HG02852 (cell line): ENCODE measurements around the gene AFTPH.
A peak's percentile ranks its signal among the peaks of the same experiment; 100 is the strongest.
"Not testable (repeated sequence)": the region's sequence is repeated elsewhere in the genome, so short reads cannot be mapped to it uniquely, and the experiment has no call there.

Source experiments
- ATAC-seq: cut with Tn5 transposase; IDR thresholded peaks from one replicate; pipeline ENCODE4 v1.9.1; 2021; ENCODE audit warnings: mild to moderate bottlenecking, moderate library complexity; ENCODE audit not compliant: unreplicated experiment

AFTPH gene

DNA sequence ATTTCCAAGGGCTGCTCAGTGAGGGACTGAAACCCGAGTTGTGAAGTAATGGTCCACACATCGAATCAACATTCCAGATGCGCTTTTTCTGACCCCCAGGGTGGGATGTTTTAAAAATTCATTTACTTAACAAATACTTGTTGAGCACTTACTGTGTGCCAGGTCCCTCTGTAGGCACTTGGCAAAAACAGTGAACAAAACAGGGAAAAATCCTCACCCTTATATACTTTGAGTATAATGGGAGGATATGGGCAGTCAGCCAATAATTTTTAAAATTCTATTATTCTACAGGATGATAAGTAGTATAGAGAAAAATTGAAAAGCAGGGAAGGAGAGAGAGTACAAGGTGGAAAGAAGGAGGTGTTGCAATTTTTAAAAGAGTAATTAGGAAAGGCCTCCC is 31.3 kb upstream of the AFTPH start:
- ATAC-seq, result no peak

DNA sequence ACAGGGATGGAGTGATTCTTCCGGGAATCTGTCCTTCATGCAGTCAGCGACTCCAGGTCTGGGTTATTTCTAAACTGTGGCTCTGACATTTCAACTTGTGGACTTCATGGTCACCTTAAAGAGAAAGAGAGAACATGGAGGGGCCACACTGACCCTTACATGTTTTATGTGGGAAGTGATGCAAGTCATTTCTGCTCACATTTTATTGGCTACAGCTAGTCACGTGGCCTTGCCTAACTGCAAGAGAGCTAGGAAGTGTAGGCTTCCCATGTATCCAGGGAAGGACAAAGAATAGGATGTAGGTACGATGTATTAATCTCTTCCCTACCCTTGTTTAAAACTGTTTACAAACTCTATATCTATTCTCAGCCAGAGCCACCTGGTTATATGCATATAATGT is 30.3 kb upstream of the AFTPH start:
- no peak for ATAC-seq

DNA sequence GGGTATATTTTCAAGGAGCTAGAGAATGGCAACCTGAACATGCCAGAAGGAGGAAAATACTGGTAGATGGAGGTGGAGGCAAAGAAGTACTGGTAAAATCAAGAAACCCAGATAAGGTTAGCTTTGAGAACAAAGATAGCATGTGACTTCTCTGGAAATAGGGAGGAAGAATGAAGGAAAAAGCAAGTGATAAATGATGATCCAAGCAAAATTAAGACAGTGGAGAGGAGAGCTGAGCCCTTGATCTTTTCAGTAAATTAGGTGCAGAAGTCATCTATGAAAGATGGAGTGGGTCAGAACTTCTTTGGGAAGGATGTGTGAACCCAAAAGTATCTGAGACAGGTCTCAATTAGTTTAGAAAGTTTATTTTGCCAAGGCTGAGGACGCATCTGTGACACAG is 25.7 kb upstream of the AFTPH start:
- ATAC-seq, result no peak

DNA sequence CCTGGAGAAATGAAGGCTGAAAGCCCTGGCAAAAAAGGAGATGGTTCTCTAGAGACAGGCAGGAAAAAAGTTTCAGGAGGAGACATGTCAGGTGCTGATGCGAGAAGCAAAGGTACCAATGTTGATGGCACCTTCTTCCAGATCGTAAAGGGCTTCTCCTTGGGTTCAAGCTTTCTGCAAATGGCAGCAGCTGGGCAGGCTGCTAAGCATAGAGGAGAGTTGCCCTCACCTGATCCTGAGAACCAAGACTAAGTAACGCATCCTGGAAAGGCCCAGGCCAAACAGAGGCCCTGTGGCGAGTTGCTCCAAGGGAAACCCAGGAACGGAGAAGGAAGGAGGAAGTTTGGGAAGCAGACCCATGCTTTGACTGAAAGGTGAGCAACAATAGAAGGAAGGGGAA is 23.6 kb upstream of the AFTPH start:
- no peak for ATAC-seq

DNA sequence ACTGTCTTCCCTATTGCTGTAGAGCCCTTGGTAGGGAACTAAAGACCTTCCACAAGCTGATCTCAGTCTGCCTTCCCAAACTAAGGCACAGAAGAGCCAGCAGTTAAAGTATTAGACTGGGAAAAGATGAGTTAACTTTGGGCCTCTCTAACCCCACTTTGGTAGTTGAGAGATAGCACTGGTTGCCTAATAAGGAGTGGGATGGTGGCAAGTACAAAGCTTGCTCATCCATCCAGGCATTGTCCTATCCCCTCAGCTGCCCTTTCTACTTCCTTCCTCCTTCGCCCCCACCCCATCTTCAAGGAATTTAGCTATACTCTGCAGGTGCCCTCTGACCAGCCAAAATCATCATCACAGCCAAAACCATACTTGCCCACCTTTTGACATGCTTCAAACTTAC is 22.2 kb upstream of the AFTPH start:
- ATAC-seq, result no peak

DNA sequence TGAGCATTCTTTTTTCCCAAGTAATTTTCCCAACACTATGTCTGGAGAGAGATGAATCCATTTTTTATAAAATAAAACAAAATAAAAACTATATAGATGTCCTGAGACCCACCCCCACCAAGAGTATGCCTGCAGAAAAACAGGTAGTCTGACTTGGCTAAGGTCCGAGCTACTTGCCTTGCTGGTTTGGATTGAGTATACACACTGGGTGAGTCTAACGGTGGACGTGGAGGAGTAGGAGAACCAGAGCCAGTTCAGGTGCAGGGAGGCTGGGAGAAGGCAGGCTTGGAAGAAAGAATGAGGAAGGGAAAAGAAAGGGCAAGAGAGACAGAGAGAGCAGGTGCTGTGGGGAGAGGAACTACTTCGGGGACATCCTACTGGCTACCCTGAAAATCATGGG is 21.3 kb upstream of the AFTPH start:
- ATAC-seq, result no peak

DNA sequence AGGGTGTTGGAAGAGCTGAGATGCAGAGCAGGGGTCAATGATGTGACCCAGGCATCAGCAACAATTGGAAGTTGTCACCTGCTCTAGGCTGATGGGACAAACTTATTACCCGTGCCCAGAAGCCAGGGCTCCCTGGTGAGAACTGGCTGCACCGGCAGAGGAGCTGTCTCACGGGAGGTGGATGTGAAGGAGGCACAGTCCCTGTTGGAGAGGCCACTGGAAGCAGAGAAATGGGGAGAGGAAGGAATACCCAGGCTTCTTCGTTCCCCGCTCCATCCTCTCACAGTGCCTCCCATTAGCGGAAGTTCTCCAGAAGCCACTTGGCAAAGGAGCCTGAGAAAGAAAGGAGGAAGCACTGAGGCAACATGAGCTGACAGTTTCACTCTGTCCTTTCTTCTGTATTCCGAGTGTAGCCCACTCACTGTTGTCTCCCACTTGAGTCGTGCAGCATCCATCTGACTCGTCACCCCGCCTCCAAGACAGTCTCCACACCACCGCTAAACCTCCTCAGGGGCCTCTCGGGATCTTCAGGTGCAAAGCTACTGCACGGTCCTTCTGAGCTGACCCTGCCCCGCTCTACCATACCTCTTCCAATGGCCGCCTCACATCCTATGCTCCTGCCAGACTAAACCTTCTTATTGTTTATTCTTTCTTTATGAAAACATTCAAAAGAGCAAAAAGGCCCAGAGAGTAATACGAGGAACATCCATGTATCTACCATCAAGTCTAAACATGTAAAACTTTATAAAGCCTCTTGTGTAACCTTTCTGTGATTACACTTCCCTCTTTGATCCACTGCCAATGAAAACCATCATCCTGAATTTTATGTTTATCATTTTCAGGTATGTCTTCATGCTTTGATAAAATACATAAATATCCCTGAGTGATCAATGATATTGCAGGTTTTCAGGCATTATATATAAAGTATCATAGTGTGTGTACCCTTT is 19.1 kb upstream of the AFTPH start:
- ATAC-seq, result no peak

DNA sequence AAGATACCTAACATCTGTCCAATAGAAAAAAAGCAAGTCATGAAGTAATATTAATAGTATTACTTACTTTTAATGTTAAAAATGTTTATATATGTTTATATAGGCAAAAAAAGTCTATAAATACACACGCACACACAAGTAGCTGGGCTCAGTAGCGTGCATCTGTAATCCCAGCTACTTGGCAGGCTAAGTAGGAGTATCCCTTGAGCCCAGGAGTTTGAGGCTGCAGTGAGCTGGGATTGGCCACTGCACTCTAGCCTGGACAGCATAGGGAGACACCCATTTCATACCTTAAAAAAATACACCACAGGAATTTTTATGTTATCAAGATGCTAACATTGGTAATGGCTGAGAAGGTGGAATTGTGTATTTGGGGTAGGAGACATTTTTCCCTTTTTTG is 17.4 kb upstream of the AFTPH start:
- ATAC-seq, result no peak

DNA sequence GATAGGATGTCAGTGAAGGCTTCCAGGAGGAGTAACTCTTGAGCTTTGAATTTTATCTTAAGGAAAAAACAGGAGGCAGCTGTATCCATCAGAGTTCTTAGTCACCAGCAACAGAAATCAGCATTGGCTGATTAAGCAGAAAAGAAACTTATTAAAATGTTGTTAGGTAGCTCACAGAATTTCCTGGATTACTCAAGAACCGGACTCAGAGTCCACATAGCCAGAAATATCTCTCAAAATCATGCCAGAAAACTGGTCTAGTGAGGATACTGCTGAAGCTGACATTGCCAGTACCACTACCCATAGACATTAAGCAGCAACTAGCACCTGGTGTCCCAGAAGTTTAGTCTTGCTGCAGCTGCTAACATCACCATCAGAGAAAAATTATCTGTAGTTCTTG is 10.1 kb upstream of the AFTPH start:
- ATAC-seq, result no peak

DNA sequence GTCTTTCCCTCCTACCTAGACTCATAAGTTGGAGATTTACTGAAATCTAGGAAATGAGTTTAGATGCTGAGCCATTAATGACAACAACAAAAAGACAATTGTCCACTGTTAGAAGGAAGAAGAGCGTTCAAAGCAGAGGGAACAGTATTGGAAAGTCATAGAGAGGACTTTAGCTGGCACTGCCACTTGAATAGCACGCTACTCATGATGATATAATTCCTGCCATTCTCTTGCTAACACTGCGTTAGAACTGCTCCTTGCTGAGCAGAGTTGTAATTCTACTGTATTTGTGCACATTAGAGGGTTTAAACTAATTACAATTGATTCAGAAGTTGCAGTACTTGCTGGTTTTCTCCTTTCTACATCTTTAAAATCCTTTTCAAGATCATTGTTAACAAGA is 9.0 kb upstream of the AFTPH start:
- ATAC-seq, result no peak

DNA sequence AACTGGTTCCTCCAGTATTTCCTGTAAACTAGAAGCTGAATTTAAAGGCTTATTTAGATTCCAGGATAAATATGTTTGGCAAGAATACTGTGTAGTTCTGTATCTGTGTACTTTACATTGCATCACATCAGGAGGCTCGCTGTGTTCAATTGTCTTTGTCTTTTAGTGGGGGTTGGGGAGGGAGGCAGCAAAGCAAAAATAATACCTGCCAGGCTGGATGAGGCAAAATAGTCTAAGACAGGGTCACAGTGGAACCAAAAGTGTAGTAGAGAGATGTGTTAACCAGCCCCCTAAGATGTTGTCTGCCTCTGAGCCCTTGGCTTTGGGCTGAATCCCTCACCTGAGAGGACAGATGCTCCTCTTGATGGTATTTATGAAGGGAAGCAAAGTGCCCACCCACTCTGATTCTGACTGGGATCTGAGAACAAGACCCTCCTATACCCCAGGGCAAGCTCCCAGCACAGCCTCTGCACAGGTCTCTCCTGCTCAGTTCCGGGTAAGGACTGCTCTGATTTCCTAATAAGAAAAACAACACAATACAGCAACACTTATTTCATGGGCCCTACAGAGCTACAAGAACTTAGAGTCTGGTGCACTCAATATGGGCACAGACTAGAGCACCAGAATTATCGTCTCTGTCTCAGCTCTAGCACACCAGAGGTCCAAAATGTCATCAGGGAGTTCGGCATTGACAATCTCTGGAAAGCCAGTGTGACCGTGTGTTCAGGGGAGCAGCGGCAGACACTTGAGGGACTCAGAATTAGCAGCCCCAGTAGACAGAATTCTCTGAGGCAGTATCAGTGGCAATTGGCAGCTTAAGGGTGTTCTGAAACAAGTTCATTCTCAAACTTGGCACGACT is 7.2 kb upstream of the AFTPH start:
- ATAC-seq, result no peak

DNA sequence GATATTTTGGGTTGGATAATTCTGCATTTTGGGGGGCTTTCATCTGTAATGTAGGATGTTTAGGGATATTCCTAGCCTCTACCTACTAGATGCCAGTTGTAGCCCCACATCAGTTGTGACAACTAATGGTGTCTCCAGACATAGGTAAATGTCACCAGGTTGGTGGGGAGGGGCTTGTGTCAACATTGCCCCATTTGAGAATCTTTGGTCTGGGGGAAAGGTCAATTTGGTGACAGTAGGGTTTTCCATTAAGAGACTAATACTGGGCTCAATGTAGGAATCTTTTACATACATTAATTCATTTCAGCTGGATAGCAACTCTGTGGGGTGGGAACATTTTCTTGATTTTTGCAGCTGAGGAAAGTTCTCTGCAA is 6.6 kb upstream of the AFTPH start:
- no peak for ATAC-seq

DNA sequence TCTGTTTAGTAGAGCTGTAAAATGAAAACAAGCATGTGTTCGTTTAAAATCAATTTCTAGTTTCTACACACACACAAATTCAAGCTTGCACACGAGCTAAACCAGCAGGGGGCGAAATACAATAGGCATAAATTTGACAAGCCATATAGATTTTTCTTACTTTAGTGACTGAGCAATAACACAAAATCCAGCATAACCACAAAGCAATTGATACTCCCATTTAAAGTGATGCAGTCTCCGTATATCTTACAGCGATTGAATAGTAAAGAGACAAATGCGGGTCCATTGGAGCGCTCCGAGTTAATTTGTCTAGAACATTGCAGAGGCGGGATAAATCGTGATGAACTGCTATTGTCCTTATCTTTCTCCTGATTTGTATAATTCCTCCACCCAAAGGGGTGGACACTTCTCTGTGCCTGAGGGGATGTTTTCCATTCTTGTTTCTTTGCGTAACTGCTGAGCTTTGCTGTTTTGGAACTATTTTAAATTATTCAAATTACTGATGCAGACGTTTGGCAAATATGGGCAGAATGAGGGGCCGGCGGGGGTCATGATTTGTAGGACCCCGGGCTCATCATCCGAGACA is 1.2 kb upstream of the AFTPH start:
- no peak for ATAC-seq

DNA sequence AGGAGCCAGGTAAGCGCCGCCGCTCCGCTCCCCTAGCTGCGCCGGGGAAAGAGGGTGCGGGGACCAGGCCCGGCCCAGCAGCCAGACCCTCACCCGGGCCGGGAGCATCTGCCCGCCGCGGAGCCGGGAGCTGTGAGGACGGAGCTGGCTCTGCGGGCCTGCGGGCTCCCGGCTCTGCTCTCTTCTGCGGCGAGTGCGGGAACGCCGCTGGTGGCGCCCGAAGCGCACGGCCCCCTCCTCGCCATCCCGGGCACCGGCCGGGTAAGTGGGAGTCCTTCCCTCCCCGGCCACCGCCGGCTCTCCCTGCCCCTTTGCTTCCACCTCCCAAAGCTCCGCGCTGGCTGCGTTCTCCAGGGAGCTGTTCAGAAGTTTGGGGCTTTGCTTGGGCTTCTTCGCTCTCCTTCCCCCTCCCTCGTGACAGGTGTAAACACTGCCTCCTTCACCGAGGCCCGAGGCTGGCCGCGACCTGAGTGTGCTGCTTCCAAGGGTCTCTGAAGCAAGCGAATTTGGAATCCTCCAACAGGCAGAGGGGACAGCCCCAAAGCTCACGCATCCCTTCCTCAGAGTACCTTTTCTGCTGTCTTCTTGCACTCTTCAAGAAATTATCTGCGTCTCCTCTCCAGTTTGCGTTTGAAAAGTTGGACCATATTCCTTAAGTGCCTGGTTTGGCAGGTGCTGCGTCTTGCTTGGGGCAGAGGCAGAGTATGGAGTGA is 632 bp downstream of the AFTPH start:
- ATAC-seq, result peak; percentile 12

DNA sequence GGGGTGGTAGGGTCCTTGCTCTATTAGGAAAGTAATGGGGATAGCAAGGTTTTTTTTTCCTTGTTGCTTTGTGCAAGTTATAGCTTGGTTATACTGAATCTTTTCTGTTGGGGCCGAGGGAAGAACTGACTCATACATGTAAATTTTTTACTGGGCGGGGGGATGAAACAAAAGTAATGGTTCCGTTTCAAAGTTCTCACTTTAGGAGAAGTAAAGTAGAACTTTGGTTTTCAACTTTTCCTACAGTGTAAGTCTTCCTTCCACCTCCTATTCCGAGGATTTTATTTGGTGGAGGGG is 1.1 kb downstream of the AFTPH start:
- ATAC-seq, result peak; percentile 23

DNA sequence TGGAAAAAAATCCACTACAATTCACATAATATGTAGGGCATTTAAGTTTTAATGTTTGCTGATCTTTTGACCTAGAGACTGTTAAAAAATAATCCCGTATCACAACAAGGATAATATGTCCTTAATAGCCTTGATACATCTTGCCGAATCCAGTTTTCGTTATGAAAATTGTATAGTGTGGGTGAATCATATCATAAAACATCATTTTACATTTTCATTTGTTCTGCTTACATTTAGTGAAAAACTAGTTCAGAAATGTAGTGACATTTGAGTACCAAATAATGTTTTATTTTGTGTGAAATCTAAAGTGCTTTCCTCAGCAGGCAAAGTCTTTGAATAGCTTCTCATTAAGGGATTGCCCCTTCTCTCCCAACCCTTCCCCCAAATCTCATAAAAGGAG is 1.9 kb downstream of the AFTPH start:
- ATAC-seq, result no peak

DNA sequence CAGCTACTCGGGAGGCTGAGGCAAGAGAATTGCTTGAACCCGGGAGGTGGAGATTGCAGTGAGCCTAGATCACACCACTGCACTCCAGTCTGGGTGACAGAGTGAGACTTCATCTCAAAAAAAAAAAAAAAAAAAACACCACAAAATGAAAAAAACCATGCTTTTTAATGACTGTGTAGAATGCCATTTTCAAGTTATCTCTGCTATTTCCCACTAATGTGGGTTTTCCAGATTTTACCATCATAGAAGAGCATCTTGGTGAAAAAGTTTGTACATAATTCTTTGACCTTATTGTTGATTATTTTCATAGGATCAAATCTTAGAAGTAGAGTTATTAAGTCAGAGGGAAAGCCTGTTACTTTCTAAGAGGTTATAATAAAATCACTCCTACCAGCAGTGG is 6.8 kb downstream of the AFTPH start:
- ATAC-seq, result not testable (repeated sequence)

DNA sequence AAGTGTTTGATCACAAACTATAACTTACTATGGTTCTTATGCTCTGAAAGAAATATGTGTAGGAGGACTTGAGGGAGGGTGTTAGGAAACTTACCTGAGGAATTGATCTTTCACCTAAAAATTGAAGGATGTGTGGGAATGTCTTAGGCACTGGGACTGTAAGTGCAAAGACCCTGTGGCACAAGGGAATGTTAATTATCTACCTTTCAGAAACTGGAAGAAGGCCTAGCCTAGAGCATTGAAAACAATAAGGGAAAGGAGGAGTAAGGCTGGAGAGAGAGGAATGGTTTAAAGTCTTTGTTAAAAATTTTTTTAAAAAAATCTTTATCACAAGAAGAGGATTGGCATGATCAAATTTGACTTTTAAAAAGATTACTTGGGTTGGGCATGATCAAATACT is 7.9 kb downstream of the AFTPH start:
- no peak for ATAC-seq

DNA sequence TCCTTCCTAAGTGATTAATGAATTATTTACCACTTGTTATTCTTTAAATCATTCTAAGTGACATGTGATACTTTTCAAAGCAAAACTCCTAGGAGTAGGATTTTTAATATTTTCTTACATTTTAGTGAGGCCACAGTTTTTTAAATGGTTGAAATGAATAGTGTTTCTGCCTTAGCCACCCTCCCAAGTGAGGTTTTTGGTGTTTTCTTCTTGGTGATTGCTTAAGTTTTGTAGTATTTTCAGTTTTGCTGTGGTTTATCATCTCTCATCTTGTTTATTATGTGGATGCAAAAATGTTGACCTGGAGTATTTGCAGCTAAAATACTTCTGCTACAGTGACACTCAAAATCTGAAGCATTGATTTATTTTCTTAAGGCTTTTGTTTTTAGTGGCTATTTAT is 9.8 kb downstream of the AFTPH start:
- no peak for ATAC-seq

DNA sequence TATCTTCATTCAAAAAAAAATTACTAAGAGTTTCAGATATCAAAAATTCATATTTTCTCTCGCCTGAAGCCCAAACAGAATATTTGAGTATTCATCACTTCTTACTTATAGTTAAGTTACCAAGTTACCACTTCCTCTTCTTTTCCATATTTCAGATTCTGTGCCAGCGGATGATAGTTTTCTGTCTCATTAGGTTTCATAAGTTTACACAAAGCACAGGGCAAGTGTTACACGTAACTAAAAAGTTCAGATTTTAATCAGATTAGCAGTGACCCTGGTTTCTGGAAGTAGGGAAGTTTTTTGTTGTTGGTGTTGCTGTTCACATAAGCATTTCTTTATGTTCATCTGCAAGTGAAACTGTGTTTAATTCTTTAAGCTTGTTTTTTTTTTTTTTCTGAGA is 10.2 kb downstream of the AFTPH start:
- no peak for ATAC-seq

DNA sequence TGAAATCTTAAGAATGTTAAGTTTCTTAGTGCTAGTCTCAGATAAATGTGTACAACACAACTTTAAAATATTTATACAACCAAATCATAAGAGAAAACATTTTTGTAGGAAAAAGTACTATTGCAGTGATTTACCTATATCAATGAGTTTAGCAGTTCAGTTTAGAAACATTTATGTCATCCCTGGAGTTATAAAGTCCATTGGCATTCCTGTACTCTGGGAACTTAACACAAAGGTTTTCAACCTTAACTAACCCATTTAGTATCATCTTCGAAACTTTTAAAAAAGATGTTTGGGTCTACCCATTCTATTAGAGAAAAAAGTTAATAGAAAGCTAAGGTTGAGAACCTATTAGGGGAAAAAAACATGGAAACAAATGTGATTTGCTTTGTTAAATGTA is 10.9 kb downstream of the AFTPH start:
- no peak for ATAC-seq
